GM19035 (cell line): ENCODE data around the gene GALNT17.

Experiments used
- ATAC-seq: cut with Tn5 transposase; IDR thresholded peaks from one replicate; pipeline ENCODE4 v1.9.1; 2021; ENCODE audit not compliant: unreplicated experiment

GALNT17 gene

DNA sequence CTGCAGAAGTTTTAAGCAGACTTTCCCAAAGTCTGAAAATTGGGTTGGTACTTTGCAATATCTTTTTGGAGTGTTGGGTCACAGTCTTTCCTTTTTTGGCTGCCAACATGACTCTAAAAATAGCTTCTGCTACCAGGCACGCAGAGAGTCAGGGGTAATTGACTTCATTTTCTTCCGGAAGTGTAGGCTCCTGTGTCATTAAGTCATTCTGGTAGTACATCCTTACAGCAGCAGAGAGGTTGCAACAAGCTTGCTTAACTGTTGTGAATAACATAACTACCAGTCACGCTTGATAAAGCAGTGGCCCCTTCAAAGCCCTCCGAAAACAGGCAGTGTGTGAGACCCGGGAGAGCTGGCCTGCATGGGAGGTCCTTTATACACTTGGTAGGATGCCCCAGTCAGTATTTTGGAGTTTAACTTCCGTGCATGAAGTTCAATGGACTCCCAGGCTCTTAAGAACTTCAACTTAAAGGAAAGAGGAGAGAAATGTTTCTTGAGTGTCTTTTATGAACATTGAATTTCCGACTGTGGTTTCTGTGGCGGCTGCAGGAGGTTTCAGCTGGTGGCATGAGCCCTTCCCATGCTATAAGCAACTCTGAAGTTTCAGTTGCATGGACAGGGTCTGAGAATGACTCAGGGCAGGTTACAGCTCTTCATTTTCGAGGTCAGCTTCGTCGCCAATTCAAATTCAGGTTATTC lies 310.7 kb downstream of the GALNT17 start:
- no peak for ATAC-seq

DNA sequence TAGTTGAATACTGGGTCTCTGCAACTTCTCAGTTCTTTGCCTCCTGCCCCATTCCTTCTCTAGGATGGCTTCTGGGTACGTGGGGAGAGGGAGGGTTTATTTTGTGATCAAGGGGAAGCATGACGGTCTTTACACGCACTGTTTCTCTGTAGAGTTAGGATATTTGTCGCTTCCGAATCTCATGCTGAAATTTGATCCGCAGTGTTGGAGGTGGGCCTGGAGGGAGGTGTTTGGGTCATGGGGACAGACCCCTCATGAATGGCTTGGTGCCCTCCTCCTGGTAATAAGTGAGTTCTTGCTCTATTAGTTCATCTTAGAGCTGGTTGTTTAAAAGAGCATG lies 311.2 kb downstream of the GALNT17 start:
- no peak for ATAC-seq

DNA sequence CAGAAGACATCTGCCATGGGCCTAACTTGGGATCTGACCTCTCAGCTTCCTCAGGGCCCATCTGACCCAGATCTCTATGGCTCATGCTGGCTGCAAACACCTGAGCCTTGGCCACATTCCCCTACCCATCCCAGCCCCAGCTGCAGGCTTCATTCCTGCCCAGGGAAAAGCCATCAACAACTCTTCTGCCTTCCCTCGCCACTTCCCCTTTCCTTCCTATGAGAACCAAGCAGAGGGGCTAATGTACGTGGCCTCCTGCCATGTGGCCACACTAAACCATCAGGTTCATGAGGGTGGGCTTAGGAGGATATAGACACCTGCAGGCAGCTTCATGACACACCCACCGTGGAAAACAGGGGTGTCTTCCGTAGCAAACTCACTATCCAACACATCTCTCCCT lies 312.2 kb downstream of the GALNT17 start:
- ATAC-seq: no peak

DNA sequence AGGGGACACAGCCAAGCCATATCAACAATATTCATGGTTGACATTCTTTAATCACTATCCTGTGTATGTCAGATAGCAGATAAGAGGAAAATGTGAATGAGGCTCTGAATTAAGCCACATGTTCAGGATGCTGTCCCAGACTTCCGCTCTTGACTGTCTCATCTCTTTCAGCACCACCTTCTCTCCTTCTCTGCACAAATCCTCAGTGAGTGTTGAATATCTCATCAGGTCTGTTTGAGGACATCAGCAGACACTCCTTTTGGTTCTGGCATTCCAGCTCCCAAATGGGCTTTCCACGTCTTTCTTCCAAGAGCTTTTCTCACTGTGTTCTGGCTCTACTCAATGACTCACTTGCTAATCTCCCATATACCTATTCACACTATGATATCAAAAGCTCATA lies 321.7 kb downstream of the GALNT17 start:
- ATAC-seq: no peak

DNA sequence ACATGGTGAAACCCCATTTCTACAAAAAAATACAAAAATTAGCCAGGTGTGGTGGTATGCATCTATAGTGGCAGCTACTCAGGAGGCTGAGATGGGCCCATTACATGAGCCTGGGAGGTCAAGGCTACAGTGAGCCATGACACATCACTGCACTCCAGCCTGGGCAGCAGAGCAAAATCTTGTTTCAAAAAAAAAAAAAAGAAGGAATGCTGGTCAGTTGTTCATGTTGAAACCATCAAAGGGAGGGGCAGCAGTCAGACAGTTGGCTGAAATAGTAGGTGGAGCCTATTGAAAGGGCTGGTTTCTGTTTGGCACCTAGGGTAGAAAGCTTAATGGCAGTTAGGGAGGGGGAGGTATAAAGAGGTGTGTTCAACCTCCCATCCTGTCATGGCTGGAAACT lies 323.0 kb downstream of the GALNT17 start:
- ATAC-seq: no peak

DNA sequence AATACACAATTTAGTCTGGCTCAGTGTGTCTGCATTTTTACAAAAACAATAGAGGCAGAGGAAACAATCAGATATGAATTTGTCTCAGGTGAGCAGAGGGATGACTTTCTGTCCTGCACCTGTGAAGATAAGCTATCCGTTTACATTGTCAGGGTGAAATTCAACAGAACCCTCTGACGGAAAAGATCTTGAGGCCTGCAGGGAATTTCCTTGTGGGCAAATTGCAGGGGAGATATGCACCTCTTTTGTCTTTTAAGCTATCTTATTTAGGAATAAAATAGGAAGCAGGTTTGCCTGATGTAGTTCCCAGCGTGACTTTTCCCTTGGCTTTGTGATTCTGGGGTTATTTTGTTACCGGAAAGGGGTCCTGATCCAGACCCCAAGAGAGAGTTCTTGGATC lies 325.1 kb downstream of the GALNT17 start:
- ATAC-seq: no peak

DNA sequence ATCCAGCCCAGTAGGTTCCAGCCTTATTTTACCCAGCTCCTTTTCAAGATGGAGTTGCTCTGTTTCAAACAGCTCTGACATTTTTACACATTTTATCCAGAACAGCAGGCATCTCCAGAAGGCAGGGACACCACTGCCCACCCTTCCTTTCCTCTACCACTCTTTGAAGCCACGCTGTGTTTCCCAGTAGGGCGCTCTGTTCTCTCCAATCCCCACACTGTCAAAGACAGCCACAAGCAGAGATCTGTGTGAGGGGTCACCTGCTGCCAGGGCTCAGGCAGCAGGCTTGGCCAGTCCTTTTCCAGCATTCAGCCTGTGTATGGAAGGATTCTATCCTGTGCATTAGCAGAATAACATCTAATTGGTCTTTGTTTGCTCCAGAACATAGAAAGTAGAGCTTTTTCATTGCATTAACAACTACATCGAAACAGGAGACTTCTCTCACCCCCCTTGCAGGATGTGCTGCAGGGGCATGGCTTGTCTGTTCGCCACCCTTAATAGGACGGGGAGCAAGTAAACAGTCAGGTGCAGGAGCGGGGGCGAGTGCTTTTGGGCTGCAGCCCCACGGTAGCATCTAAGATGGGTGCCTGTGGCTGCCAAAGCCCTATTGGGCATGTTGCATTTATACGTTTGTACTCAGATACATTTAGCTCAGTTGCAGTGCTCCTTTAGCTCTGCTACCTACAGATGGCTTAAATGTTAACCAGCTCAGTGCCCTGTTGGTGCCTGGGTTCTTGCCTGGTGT lies 326.1 kb downstream of the GALNT17 start:
- no peak for ATAC-seq

DNA sequence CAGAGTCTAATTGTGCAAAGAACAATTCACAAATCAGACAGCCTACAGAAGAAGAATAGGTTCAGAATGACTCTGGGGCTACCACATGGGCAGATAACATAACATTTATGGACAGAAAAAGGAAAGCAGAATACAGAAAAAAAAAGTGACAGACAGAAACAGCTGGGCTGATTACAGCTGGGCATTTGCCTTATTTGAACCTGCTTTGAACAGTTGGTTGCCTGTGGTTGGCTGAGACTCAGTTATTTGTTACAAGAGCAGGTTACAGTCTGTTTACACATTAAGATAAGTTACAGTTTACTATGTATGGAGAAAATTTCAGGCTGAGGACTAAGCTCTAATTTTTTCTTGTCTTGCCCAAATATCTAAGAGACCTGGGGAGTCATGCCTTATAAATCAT lies 327.2 kb downstream of the GALNT17 start:
- no peak for ATAC-seq

DNA sequence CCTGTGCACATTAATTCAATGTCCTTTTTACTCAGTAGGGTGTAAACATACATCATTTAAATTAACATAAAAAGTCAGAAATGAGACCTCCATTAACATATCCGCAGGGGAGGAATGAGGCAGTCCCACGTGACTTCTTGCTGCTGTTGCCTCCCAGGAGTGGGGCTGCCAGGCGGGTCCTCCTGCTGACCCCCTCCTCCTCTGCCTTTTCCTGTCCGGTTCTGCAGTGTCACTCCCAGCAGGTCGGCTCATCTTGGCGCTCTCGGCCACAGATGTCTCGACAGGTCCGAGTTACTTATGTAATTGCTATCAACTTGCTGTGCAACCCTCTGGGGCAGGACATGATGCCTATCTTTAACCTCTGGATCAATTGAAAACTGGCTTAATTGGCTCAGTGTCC lies 329.6 kb downstream of the GALNT17 start:
- no peak for ATAC-seq

DNA sequence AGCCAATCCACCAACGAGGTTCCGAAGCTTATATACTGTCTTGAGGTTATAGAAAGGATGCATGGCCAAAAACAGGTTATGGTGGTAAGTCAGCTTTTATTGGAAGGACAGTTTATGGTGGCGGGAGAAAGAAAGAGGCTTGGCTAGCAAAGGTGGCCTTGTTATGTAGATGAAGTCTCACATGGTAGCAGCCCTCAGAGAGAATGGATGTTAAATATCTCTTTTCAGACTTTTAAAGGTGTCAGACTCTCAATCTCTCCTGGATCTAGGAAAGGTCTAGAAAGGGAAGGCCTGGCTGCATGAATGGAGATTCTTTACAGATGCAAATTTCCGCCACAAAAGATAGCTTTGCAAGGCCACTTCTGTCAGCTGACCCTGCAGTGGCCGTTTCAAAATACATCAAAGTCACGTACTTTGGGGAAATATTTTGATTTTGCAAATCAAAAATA lies 333.8 kb downstream of the GALNT17 start:
- no peak for ATAC-seq

DNA sequence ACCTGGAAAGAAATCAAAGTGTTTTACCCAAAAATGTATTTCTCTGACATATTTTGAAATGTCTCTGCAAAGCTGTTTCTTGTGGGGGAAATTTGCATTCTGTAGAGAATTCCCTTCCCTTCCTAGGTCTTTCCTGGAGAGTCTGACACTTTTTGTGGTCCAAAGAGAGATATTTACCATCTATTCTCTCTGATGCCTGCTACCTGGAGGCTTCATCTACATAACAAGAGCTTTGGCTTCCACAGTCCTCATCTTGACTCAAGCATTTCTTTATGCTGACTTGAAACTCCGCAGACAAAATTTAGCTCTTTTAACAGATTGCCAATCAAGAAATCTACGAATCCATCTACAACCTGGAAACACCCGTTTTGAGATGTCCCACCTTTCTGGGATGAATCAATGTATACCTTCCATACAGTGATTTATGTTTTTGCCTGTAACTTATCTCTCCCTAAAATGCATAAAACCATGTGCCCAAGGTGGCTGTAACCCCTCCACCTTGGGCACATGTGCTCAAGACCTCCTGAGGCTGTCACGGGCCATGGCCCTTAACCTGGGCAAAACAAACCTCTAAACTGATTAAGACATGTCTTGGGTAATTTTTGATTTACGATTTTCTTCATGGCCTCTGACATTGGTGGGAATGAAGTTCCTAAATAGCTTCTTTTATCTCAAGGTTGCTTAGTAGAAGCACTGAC lies 334.7 kb downstream of the GALNT17 start:
- no peak for ATAC-seq

DNA sequence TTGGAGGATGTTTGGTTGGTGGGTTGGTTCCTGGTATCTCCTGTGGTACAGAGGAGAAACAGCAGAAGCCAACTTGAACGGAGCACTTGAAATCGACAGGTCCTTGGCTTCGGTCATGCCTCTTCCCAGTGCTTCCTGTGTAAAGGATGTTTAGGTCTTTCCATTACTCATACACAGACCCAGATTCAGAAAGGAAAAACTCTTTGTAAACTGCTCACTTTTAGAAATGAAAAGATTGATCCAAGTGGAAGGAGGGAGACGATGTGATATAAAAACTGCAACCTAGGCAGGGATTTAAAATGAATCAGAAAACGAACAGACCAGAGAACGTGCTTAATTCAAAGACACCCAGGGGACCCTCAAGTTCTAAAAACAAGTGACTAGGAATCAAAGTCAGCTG lies 338.4 kb downstream of the GALNT17 start:
- no peak for ATAC-seq

DNA sequence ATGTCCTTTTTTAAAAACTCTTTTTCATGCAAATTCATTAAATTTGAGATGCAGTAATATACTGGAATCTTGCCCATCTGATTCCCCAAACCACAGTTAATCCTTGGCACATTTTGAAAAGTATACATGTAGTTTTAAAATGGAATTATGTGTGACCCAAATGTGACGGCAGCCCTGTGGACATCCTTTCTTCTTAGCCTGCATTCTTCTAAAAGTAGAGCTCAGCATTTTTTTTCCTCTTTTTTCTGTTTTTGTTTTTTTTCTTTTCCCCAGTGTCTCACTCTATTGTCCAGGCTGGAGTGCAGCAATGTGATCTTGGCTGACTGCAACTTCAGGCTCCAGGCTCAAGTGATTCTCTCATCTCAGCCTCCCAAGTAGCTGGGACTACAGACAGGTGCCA lies 338.9 kb downstream of the GALNT17 start:
- ATAC-seq: no peak

DNA sequence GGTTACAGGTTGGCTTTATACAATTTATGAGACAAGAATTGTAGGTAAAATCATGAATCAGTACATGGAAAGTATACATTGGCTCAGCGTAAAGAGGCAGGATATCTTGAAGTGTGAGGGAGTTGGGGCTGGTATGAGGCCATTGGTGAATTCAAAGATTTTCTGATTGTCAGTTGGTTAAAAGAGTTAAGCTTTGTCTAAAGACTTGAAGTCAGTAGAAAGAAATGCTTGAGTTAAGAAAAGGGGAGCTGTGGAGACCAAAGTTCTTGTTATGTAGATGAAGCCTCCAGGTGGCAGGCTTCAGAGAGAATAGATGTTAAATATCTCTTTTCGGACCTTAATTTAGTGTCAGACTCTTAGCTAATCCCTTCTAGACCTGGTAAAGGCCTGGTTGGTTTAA lies 341.0 kb downstream of the GALNT17 start:
- ATAC-seq: no peak

DNA sequence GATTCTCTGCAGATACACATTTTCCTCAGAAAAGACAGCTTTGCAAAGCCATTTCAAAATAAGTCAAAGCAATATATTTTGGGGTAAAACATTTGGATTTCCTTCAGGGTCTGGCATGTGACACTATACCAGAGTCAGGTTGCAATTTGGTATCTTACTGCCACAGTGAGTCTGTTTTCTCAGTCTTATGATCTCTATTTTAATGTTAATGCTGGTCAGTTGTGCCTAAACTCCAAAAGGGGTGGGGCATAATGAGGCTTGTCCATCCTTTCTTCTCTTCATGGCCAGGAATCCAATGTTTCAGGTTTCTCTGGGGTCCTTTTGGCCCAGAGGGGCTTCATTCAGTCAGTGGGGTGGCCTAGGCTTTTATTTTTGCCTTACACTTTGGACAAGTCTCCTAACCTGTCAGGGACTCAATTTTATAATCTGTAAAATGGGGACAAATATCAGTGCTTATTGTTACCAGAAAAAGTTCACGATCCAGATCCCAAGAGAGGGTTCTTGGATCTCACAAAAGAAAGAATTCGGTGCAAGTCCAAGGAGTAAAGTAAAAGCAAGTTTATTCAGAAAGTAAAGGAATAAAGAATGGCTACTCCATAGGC lies 341.5 kb downstream of the GALNT17 start:
- no peak for ATAC-seq

DNA sequence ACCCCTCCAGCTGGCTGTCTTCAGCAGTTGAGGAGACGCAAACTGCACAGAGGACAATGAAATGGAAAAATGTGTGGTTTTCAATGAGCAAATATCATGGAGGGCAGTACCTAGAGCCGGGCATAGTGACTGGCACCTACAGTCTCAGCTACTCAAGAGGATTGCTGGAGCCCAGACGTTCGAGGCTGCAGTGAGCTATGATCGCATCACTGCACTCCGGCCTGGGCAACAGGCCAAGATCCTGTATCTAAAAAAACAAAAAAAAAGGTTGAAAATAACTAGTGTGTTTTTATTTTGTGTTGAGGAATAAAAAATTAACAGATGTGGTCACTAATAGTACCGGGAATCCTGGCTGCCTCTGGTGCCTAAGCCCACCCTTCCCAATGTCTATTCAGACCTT lies 345.5 kb downstream of the GALNT17 start:
- ATAC-seq: no peak

DNA sequence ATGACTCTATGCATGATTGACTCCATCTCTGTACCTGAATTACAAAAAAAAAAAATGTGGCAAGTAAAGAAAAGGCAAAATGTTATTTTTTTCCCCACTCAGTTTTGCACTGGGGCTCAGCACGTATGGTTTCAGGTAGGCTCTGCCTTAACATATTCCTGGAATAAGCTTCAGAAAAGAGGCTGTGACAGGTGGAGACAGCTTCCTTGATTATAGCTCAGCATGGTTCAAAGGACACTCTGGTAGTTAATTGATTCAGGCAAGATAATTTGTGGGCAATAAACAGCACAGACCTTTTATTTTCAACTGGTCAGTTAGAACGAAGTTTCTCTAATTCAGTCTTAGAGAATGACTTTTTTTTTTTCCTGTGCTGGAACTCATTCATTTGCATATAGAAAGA lies 347.3 kb downstream of the GALNT17 start:
- ATAC-seq: no peak

DNA sequence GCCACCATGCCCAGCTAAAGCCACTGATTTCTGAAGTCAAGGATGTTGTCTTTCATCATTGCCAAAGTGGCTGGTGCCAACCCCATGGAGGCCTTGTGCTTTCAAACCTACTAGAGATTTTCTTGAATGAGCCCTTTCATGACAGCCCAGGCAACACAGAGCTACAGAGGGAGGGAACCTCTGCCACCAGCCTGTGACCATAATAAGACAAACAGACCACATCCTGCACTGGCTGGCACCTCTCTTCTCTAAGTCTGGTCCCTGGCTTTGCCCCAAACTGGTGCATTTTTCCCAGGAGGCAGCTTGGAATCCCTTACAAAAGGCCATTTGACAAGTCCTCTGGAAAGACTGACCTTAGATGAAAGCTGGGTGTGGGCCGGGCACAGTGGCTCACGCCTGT lies 348.8 kb downstream of the GALNT17 start:
- ATAC-seq: no peak

DNA sequence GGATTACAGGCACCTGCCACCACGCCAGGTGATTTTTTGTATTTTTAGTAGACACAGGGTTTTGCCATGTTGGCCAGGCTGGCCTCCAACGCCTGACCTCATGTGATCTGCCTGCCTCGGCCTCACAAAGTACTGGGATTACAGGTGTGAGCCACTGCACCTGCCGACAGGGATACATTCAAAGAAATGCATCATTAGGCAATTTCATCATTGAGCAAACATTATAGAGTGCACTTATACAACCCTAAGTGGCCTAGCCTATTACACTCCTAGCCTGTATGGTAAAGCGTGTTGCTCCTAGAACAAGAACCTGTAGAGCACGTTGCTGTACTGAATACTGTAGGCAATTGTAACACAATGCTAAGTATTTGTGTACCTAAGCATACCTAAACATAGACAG lies 350.3 kb downstream of the GALNT17 start:
- no peak for ATAC-seq

DNA sequence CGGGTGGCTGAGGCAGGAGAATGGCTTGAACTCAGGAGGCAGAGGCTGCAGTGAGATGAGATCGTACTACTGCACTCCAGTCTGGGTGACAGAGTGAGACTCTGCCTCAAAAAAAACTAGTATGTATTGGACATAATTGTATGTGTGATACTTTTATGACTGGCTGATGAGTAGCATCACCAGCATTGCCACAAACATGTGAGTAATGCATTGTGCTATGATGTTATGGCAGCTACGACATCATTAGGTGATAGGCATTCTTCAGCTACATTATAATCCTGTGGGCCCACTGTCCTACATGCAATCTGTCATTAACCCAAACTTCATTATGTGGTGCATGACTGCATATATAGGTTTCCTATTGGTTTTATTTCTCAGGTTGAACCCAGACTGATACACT lies 352.4 kb downstream of the GALNT17 start:
- ATAC-seq: no peak

DNA sequence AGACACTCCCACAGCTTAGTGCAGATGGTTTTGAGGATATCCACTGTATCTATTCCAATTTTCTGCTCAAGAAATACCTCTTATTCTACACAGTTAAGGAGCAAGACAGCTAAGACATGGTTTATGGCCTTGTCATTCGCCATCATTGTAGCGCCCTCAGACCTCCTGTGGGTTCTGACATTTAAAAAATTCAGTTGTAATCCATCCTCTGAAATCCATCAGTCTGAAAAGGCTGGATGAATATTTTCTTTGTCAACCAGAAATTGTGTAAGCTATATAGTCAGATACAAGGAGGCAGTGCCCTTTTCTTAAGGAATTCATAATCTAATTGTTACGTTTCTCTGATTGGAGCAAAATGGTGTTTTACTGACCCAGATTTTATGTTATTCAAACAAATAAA lies 353.6 kb downstream of the GALNT17 start:
- no peak for ATAC-seq

DNA sequence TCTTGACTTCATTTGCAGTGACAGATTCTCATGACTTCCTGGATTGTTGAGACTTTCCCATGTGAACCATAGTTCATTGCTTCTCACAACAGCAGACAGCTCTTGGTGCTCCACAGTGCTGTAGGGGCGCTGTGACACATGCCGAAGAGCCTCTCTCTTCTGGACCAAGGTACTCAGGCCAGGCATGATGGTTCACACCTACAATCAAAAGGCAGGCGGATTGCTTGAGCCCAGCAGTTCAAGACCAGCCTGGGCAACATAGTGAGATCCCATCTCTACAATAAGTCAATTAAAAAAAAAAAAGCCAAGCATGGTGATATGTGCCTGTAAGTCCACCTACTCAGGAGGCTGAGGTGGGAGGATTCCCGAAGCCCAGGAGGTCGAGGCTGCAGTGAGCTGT lies 354.5 kb downstream of the GALNT17 start:
- ATAC-seq: no peak
